Progenitor cell of endocrine pancreas (in vitro differentiated cells): ENCODE results near the gene DDX56. TPM values are rescaled to one million over a fixed set of nuclear protein-coding genes. Genes with fewer than 3 reads are reported as not detected.
"Not testable (repeated sequence)": the region's sequence is repeated elsewhere in the genome, so short reads cannot be mapped to it uniquely, and the experiment has no call there.

Experiments used
- DNase-seq: peaks from one replicate; pipeline ENCODE4 v3.0.0; 2021; ENCODE audit warnings: low spot score; ENCODE audit not compliant: unreplicated experiment
- H3K27ac Mint-ChIP-seq: 2 replicates; pipeline ENCODE4 v1.8.0; 2021; ENCODE audit warnings: mild to moderate bottlenecking, moderate library complexity, mixed read lengths
- H3K27me3 Mint-ChIP-seq: 2 replicates; pipeline ENCODE4 v1.8.0; 2021; ENCODE audit warnings: mixed read lengths
- H3K36me3 Mint-ChIP-seq: 2 replicates; pipeline ENCODE4 v1.8.0; 2022; ENCODE audit warnings: mixed read lengths; ENCODE audit not compliant: insufficient read depth
- H3K4me1 Mint-ChIP-seq: 2 replicates; pipeline ENCODE4 v1.8.0; 2021; ENCODE audit warnings: low read depth, mixed read lengths
- H3K4me3 Mint-ChIP-seq: 2 replicates; pipeline ENCODE4 v1.8.0; 2021; ENCODE audit warnings: low read depth, mild to moderate bottlenecking, moderate library complexity, mixed read lengths
- H3K9me3 Mint-ChIP-seq: 2 replicates; pipeline ENCODE4 v1.8.0; 2021; ENCODE audit warnings: low read depth, mixed read lengths
- CTCF ChIP-seq: fragments of 200-600 bp; sonication (generic); IDR thresholded peaks from one replicate; pipeline ENCODE4 v1.5.0; 2021; ENCODE audit warnings: antibody characterized with exemption, mild to moderate bottlenecking; ENCODE audit not compliant: unreplicated experiment
- total RNA-seq: library from RNA; stranded (reverse); gene quantifications from 2 replicates; pipeline ENCODE4 v1.2.1, GENCODE V29; 2021

The DDX56 gene
- total RNA-seq, 1 donor from 2014 or later = 111 TPM

- peaks cover 7% of the 10 kb centered on the region for H3K36me3 Mint-ChIP-seq
- H3K4me3 Mint-ChIP-seq = no peak overlapping the region
- peak overlapping the region; percentile 16 for H3K27ac Mint-ChIP-seq
- H3K9me3 Mint-ChIP-seq = no peaks in the 10 kb centered on the region
- H3K27me3 Mint-ChIP-seq = peaks cover 3% of the 10 kb centered on the region
- H3K4me1 Mint-ChIP-seq = peaks cover 3% of the 10 kb centered on the region
- no peak for TF ChIP-seq CTCF
- no peak for DNase-seq
Measured at GRCh38 chr7:44561481-44561880, 12.2 kb downstream of the DDX56 start.

DNA sequence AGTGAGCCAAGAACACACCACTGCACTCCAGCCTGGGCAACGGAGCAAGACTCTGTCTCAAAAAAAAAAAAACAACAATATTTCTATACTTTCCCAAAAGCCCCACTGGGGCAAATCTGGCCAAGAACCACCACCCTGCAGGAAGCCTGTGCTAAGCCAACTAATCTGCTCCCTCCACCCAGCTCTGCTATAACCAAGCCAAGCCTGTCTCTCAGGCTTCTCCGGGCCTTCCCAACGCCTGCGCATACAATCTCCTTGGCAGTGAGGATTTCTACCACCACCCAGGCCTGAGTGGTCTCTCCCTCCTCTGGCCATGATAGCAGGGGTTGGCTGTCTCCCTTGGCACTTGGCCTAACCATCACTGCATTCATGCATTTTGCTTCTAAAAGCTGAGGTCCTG is 14.2 kb downstream of the DDX56 start:
- no peaks in the 10 kb centered on the region for H3K9me3 Mint-ChIP-seq
- TF ChIP-seq CTCF = no peak
- H3K4me1 Mint-ChIP-seq = peaks cover 3% of the 10 kb centered on the region
- no peak overlapping the region for H3K4me3 Mint-ChIP-seq
- no peak for DNase-seq
- no peak overlapping the region for H3K27ac Mint-ChIP-seq
- H3K36me3 Mint-ChIP-seq = no peaks in the 10 kb centered on the region
- H3K27me3 Mint-ChIP-seq = peaks cover 3% of the 10 kb centered on the region

DNA sequence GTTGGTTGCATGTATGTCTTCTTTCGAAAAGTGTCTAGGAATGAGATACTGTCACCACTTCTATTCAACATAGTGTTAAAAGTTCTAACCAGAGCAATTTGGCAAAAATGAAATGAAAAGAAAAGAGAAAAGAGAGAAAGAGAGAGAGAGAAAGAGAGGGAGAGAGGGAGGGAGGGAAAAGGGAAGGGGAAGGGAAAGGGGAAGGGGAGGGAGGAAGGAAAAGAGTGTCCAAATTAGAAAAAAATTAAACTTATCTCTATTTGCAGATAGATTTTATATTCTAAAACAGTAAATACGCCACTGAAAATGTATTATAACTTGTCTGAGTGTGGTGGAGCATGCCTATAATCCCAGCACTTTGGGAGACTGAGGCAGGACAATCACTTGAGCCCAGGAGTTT is 16.2 kb downstream of the DDX56 start:
- Mint-ChIP-seq H3K27me3 (peaks cover 3% of the 10 kb centered on the region), H3K27ac (no peak overlapping the region), H3K36me3 (no peaks in the 10 kb centered on the region), H3K4me3 (no peak overlapping the region), H3K4me1 (peaks cover 3% of the 10 kb centered on the region), H3K9me3 (no peaks in the 10 kb centered on the region)
- TF ChIP-seq CTCF = no peak
- no peak for DNase-seq

GRCh38 chr7:44555350-44555749 is 18.4 kb downstream of the DDX56 start:
- DNase-seq = no peak
- no peak overlapping the region for H3K27ac Mint-ChIP-seq
- H3K4me3 Mint-ChIP-seq = no peak overlapping the region
- no peaks in the 10 kb centered on the region for H3K9me3 Mint-ChIP-seq
- H3K27me3 Mint-ChIP-seq = peaks cover 3% of the 10 kb centered on the region
- no peak for TF ChIP-seq CTCF
- H3K4me1 Mint-ChIP-seq = no peaks in the 10 kb centered on the region
- H3K36me3 Mint-ChIP-seq = no peaks in the 10 kb centered on the region

GRCh38 chr7:44552473-44553005 is 21.2 kb downstream of the DDX56 start:
- not testable (repeated sequence) for DNase-seq, H3K4me1 Mint-ChIP-seq, H3K9me3 Mint-ChIP-seq, H3K27me3 Mint-ChIP-seq, H3K4me3 Mint-ChIP-seq, H3K36me3 Mint-ChIP-seq, H3K27ac Mint-ChIP-seq

DNA sequence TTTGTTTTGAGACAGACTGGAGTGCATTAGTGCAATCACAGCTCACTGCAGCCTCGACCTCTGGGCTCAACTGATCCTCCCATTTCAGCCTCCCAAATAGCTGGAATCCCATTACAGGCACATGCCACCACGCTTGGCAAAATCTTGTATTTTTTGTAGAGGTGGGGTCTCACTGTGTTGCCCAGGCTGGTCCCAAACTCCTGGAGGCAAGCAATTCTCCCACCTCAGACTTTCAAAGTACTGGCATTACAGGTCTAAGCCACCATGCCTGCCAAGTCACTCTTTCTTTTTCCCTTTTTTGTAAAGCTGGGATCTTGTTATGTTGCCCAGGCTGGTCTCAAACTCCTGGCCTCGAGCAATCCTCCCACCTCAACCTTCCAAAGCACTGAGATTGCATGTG is 24.3 kb downstream of the DDX56 start:
- no peaks in the 10 kb centered on the region for H3K27me3 Mint-ChIP-seq
- no peak for DNase-seq
- no peaks in the 10 kb centered on the region for H3K9me3 Mint-ChIP-seq
- no peak overlapping the region for H3K4me3 Mint-ChIP-seq
- H3K36me3 Mint-ChIP-seq = no peaks in the 10 kb centered on the region
- H3K27ac Mint-ChIP-seq = no peak overlapping the region
- TF ChIP-seq CTCF = no peak
- H3K4me1 Mint-ChIP-seq = no peaks in the 10 kb centered on the region
